GM12875 (cell line): Measurements from ENCODE around the gene GPX3.

ENCODE experiments used
- H3K4me3 ChIP-seq: one replicate; pipeline ENCODE4 v1.5.1; 2011; ENCODE audit warnings: low read depth, low read length, control low read depth
- CTCF ChIP-seq: IDR thresholded peaks from 2 replicates; pipeline ENCODE4 v1.5.1; 2011; ENCODE audit warnings: low read depth, mild to moderate bottlenecking, control low read depth, inconsistent platforms, low read length, moderate library complexity, borderline replicate concordance; ENCODE audit not compliant: insufficient read depth

The GPX3 gene

GRCh38 chr5:151071021-151071420, 50.6 kb downstream of the GPX3 start:
- no peak overlapping the region for H3K4me3 ChIP-seq
- TF ChIP-seq CTCF = no peak

- H3K4me3 ChIP-seq = no peak overlapping the region
- no peak for TF ChIP-seq CTCF
These were observed 51.6 kb downstream of the GPX3 start for GRCh38 chr5:151071848-151072629.

- TF ChIP-seq CTCF = no peak
- no peak overlapping the region for H3K4me3 ChIP-seq
These were observed 52.2 kb downstream of the GPX3 start for GRCh38 chr5:151072630-151073025.

- no peak overlapping the region for H3K4me3 ChIP-seq
- TF ChIP-seq CTCF = no peak
These were observed 52.9 kb downstream of the GPX3 start for GRCh38 chr5:151073280-151073679.

- H3K4me3 ChIP-seq = no peak overlapping the region
- no peak for TF ChIP-seq CTCF
These were observed 54.2 kb downstream of the GPX3 start for GRCh38 chr5:151074557-151074956.

- peak overlapping the region; percentile 21 for H3K4me3 ChIP-seq
- no peak for TF ChIP-seq CTCF
These were observed 55.4 kb downstream of the GPX3 start for GRCh38 chr5:151075698-151076331.

- H3K4me3 ChIP-seq = no peak overlapping the region
- no peak for TF ChIP-seq CTCF
These were observed 56.2 kb downstream of the GPX3 start for GRCh38 chr5:151076616-151077015.
